ENCODE results near the gene LSAMP.
"Not testable (repeated sequence)": the region's sequence is repeated elsewhere in the genome, so short reads cannot be mapped to it uniquely, and the experiment has no call there.

LSAMP gene

GRCh38 chr3:115834068-115834467 is 611.2 kb downstream of the LSAMP start:
- DNase-seq (ENCODE audit: low read depth), result peak; percentile 79

- DNase-seq (ENCODE audit: low read depth), result no peak
Measured at GRCh38 chr3:115833074-115833473, 612.2 kb downstream of the LSAMP start.

- DNase-seq (ENCODE audit: low read depth), result no peak
Measured at GRCh38 chr3:115832265-115832664, 613.0 kb downstream of the LSAMP start.

- DNase-seq (ENCODE audit: low read depth), result no peak
Measured at GRCh38 chr3:115831864-115832263, 613.4 kb downstream of the LSAMP start.

GRCh38 chr3:115830764-115831395 is 614.4 kb downstream of the LSAMP start:
- no peak for DNase-seq (ENCODE audit: low read depth)

- no peak for DNase-seq (ENCODE audit: low read depth)
Measured at GRCh38 chr3:115828401-115828800, 616.9 kb downstream of the LSAMP start.

GRCh38 chr3:115827495-115827894 is 617.8 kb downstream of the LSAMP start:
- no peak for DNase-seq (ENCODE audit: low read depth)

- DNase-seq (ENCODE audit: low read depth), result no peak
Measured at GRCh38 chr3:115825046-115825445, 620.2 kb downstream of the LSAMP start.

GRCh38 chr3:115823083-115823482 is 622.2 kb downstream of the LSAMP start:
- DNase-seq (ENCODE audit: low read depth), result no peak

- DNase-seq (ENCODE audit: low read depth), result no peak
Measured at GRCh38 chr3:115822579-115822978, 622.7 kb downstream of the LSAMP start.

GRCh38 chr3:115819785-115820384 is 625.4 kb downstream of the LSAMP start:
- peak; percentile 44 for DNase-seq (ENCODE audit: low read depth)

- DNase-seq (ENCODE audit: low read depth), result peak; percentile 42
Measured at GRCh38 chr3:115814778-115815380, 630.4 kb downstream of the LSAMP start.

- DNase-seq (ENCODE audit: low read depth), result no peak
Measured at GRCh38 chr3:115814006-115814405, 631.3 kb downstream of the LSAMP start.

- DNase-seq (ENCODE audit: low read depth), result no peak
Measured at GRCh38 chr3:115808816-115809215, 636.5 kb downstream of the LSAMP start.

GRCh38 chr3:115808244-115808643 is 637.0 kb downstream of the LSAMP start:
- DNase-seq (ENCODE audit: low read depth), result no peak

GRCh38 chr3:115806501-115806900 is 638.8 kb downstream of the LSAMP start:
- no peak for DNase-seq (ENCODE audit: low read depth)

GRCh38 chr3:115805520-115805919 is 639.8 kb downstream of the LSAMP start:
- no peak for DNase-seq (ENCODE audit: low read depth)

GRCh38 chr3:115804713-115805119 is 640.6 kb downstream of the LSAMP start:
- peak; percentile 84 for DNase-seq (ENCODE audit: low read depth)

GRCh38 chr3:115804200-115804599 is 641.1 kb downstream of the LSAMP start:
- DNase-seq (ENCODE audit: low read depth), result no peak

- no peak for DNase-seq (ENCODE audit: low read depth)
Measured at GRCh38 chr3:115803661-115804060, 641.6 kb downstream of the LSAMP start.

GRCh38 chr3:115800489-115801075 is 644.7 kb downstream of the LSAMP start:
- no peak for DNase-seq (ENCODE audit: low read depth)

GRCh38 chr3:115800065-115800464 is 645.2 kb downstream of the LSAMP start:
- DNase-seq (ENCODE audit: low read depth), result not testable (repeated sequence)
